GM19452 (cell line): ENCODE results near the gene TESMIN.

Source experiments
- ATAC-seq: cut with Tn5 transposase; IDR thresholded peaks from one replicate; pipeline ENCODE4 v1.9.1; 2021; ENCODE audit not compliant: unreplicated experiment

The TESMIN gene

DNA sequence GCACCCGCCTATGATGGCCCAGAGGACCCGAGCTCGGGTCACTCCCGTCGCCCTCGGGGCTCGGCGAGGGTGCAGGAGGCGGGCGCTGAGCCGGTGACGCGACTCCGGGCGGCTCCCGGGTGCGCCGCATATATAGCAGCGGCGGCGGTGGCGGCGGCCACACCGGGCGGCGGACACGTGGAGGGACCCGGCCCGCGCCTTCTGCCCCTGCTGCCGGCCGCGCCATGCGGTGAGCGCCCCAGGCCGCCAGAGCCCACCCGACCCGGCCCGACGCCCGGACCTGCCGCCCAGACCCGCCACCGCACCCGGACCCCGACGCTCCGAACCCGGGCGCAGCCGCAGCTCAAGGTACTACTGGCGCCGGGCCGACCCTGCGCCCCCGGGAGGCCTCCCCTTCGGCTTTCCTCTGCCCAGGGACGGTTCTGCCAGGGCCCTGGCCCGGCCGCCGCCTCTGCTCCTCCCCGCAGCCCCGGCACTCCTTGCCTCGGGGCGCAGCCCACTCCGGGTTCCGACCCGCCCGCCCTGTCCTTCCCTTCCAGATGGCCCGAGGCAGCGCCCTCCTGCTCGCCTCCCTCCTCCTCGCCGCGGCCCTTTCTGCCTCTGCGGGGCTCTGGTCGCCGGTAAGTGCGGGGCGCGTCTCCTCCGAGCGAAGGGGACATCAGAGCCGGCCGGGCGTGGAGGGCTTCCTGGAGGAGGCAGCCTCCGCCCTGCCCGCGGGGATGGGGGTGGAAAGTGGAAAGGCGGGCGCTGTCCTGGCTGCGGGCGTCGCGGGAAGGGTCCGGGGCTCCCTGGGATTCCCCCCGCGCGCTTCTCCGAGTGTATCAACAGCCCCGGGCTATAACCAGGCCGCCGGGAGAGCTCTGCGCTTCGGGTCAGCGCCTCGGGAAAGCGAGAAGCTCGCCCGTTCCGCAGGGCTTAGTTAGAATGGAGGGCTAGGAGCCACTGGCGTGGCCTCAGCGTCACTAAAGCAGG is 66.6 kb downstream of the TESMIN start, which contains the start of gene GAL:
TSS of gene GAL (plus strand) at position 160 of the 972 bp plus-strand sequence. CDS start at position 540, 380 bp downstream.
- ATAC-seq = no peak

DNA sequence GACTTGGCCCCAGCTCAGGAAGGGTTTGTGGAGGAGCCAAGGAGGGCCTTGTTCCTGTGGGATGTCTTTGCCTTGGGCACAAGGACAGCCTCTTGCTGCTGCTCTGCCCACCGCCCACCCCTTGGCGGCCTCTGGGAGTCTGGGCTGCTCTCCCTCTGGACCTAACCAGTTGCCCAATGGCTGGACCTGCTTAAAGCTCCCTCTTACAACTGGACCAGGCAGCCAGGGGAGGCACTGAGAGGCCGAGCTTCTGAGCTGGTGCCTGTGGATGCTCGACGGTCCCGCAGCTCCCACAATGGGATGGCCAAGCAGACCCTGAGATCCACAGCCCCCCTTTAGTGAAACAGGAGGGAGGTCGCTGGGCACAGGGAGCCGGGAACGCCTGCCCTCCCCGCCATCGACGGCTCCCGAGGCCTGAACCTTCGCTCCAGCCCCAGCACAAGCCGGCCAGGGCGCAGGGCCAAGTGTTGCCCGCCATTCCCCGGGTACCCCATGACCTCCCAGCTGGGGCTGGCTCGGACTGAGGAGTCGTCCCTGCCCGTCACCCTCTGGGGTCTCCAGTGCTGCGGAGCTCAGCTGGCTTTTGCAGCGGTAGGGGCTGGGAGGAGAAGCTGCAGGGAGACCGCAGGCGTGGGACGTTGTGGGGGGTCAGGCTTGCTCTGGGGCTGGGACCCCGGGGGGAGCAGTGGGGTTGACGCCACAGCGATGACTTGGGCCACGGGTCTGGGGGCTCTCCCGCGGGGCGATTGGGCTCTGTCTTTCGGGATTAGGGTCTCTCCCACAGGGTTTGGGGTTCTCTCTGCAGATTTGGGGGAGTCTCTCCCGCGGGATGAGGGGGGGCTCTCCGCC is 67.6 kb downstream of the TESMIN start:
- no peak for ATAC-seq

DNA sequence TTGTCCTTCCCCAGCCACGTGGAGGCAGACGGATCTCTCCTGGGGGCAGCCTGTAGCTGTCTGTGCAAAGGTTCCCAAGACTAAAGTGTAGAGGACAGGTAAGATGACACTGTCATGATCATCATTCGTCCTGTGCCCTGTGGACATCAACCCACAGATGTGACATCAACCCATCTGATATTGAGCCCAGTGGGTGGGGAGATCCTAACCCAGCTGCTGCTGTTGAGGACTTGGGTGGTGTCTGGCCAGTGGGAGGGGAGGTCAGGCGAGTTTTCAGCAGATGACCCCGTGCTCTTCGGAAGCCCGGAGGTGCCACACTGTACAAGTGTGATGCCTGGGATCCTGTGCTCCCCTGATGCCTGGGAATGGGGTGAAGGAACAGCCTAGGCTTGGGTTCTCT is 68.2 kb downstream of the TESMIN start:
- ATAC-seq = no peak

DNA sequence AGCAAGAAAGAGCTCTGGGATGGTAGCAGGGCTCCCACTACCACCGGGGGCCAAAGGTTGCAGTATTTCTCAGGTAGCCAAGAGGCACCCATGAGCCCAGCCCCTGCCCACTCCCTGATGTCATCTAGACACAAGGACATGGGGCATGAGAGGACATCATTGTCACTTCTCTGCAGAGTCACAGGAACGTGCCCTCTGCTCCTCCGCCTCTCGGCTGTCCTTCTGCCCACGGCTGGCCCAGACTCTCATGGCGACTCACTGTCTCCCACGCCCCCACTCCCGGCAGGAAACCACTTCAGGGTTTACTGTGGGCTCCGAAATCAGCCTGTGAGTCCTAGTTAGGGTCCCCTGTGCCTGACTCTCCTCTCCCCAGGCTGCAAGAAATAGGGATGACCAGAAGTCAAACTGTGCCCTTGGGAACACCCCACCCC is 68.8 kb downstream of the TESMIN start:
- no peak for ATAC-seq

DNA sequence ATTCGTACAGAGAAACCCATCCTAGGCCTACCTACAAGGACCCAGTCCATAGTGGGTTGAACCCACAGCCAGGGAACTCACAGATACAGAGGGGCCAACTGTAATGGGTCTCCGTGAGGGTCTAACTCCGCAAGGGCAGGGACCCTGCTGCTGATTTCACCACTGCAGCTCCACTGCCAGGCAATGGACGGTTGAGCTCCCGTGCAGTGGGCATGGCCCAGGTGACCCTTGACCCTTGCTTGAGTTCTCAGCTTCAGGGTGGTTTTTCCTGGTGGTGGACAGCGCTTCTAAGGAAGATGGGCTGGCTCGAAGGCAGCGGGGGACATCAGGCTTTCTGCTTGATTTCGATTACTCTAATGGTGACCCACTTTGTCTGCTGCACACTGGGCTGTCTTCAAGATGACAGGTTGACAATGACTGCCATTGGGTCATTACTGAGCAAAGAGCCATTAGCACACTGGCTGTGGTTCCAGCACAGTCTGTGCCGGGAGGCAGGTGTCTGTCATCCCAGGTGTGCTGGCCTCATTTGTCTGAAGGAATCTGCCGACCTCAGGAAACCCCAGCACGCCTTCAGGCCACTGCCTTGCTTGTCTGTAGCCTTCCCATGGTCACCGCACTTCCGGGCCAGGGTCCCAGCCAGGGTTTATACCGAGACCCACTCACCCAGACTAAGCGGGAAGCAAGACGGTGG is 70.6 kb downstream of the TESMIN start:
- no peak for ATAC-seq

DNA sequence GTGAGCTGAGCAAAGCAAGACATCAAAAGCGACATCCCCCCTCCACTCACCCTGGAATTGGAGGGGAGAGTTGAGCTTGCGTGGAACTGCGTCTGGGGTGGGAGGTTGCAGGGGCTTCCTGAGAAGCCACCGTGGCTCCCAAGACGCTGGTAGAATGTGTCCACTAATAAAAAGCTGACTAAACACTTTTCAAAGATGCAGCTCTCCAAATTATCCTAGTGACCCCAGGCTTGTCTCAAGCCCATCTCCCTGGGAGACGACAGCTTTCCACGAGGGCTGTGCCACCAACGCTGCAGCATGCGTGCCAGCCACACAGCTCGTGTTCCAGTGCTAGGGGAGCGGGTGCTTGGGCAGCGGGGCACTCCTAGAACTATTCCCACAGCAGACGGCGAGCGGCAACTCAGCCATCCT is 73.3 kb downstream of the TESMIN start:
- no peak for ATAC-seq

DNA sequence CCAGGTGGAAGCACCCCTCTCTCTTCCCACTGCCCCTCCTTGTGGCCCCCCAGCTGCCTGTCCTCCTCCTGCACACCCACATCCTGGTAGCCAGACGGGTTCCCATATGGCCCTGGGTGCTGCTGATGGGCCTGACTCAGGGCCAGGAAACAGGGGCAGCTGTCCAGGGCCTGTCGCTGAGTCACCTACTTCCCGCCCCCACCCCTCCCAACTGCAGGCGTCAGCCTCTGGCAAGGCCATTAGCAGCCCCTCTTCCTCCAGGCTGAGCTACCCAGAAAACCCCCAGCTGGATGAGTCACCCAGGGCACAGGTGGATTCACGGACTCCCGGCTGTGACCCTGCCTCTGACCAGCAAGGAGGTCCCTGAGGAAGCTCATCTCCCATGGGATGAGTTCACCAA is 73.9 kb downstream of the TESMIN start:
- no peak for ATAC-seq

DNA sequence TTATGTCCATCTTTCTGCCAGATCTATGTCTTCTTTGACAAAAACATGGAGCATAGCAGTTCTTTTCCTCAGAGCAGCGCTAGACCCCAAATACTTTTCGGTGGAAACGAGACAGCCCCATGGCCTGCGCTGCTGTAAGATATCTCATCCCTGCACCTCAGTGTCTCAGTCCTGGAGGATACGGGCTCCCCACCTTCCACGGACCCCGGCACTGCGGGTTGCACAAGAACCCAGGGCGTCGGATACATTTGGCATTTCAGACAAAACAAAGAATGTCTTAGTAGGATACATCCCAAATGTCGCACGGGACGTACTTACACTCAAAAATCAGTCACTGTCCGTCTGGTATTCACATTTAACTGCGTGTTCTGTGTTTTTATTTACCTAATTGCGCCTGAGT is 76.9 kb downstream of the TESMIN start:
- ATAC-seq = no peak

DNA sequence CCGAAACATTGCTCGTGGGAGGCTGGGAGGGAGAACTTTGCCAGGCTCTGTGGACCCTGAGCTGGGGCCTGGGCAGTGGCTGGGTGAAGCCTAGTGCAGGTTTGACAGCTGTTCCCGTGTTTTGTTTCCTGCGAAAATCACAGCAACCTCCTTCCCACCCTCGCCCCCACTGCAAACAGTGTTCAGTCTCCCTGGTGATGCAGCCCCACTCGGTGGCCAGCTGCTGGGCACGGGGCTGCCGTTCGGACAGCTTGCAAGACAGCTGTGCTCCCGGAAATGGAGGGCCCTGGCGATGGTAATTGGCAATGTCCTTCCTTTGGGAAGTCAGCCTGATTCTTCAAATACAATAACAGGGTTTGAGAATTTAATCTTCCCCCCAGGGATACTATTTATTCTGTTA is 77.3 kb downstream of the TESMIN start:
- no peak for ATAC-seq

DNA sequence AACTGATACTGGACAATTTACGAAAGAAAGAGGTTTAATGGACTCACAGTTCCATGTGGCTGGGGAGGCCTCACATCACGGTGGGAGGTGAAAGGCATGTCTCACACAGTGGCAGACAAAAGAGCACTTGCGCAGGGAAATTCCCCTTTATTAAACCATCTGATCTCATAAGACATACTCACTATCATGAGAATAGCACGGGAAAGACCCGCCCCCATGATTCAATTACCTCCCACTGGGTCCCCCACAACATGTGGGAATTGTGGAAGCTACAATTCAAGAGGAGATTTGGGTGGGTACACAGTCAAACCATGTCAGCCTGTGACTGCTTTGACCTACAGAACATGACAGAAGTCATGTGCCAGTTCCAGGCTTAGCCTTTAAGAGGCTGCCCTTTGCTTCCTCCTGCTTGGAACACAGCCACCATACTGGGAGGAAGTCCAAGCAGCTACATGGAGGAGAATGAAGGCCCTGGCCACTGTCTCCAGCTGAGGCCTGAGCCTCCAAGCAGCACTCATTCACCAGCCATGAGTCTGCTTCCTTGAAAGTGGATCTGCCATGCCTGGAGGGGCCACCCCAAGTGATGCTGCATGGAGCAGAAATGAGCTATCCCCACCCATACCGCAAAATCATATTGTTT is 77.9 kb downstream of the TESMIN start:
- no peak for ATAC-seq

DNA sequence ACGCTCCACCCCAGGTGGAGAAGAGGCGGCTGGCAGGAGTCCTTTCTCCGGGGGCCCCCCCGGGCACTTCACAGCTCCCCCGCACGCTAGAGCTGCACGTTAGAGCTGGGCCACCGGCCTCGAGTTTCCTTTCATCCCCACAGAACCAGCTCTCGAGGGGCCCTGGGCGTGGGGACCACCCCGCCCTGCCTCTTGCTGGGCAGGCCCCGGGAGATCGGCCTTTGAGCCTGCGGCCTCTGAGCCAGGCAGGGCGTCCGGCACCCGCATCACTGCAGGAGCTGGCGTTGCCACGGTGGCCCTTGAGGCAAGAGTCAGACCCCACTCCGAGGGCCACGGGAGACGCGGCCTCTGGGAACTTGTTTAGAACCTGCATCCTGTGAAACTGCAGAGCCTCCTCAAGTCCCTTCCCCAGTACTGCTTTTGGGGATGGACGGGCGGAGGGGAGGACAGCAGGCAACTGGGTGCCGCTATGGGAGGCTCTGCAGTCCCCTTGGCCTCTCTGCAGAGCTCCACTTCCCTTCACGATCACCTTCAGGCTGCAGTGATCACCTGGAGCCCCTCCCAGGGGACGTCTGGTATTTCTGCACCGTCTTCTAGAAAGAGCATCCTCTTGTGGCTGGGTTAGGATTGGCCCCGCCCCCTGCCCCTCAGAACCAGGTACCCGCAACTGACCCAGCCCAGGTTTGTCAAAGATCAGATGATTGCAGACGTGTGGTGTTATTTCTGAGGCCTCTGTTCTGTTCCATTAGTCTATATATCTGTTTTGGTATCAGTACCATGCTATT is 80.9 kb downstream of the TESMIN start:
- ATAC-seq = no peak

DNA sequence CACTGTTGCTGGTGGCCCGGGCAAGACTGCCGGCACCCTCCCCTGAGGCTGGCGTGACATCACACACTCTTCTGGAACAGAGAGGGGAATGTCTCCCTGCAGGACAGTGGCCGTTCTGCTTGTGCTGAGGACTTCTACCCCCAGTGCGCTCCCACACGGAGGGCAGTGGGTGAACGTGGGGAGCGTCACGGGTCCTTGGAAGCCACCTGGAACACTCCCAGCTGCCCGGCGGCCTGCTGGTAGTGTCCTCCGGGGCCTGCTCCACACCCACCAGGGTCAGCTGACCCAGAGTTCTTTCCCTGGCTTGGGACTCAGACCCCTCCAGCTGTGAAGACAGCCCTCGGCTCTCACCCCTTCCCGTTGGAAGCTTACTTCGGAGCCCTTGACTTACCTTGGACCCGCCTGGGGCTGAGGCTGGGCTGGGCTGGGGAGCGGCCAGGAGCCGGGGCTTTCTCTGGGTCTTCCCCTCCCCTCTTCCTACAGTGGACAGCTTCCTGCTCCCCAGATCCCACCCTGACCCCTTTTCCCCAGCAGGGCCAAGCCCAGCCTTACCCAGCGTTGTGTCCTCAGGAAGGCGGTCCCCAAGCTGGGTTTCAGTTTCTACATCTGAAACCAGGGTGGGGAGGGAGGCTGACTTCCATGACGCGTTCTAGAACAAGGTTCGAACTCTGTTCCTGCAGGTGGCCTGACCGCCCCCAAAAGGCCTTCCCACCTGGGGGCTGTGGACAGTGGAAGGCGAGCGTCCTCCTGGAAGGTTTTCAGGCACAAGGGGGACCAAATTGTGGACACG is 81.8 kb downstream of the TESMIN start:
- ATAC-seq = no peak

DNA sequence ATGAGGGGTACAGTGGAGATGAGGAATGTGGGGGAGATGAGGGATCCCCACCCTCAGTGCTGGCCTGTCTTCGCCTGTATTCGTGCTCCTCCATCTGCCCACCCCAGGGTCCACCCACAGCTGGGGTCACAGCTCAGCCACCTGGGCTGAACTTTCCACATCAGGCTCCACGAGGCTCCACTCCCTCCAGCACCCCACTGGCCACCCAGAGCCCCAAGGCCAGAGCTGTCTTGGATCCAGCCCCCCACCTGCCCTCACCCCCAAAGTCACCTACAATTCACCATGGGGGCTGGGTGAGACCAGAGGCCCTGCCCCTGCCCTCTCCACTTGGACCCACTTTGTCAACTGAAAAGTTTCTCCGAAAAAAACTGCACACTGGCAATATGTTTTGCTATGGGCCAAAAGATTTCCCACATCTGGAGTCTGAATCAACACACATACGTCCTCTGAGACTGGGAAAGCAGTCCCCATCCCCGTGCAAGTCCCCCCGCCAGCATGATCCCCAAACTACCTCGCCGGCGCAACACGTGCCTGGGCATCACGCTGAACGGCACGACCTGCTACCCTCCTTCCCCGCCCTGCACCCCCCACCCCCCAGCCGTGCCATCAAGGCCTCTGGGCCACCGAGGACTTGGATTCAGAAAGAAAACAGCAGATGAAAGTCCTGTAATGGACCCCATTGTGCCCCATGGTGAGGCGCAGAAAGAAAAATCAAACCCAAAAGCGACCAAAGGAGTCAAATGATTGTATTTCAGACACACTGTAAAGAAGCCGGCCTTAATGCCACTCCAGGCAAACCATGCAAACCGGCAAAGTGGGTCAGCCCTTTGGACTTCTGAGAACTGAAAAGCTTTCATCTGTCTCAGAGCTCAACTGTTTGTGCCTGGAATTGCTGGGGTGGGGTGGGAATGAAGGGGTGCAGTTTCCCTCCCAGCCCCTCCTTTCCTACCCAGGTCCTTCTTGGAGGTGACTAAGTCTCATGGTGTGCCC is 83.5 kb downstream of the TESMIN start:
- no peak for ATAC-seq

DNA sequence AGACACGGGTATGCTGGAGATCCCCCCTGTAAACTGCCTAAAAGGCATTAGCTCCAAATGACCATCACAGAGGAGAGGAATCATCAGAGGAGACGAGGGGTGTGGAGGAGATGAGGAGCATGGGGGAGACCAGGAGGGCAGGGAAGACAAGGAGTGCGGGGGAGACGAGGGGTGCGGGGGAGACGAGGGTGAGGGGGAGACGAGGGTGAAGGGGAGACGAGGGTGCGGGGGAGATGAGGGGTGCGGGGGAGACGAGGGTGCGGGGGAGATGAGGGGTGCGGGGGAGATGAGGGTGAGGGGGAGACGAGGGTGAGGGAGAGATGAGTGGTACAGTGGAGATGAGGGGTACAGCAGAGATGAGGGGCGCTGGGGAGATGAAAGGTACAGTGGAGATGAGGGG is 84.5 kb downstream of the TESMIN start:
- ATAC-seq = no peak

DNA sequence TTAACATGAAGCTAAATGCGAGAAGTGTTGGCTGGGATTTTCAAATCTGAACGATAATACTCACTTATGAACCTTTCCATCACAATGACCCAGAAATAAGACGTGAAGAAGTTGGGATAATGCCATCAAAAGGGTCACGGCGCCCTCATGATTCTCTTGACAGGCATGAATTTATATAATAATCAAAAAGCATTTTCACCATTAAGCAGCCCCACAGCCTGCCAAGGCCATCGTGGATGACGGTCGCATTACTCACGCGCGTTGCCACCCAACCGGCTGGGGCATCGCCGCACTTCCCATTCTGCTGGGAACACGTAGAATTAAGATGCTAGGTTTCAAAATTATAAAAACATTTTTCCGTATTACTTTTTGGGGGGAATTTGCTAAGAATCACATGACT is 85.9 kb downstream of the TESMIN start:
- ATAC-seq = no peak

DNA sequence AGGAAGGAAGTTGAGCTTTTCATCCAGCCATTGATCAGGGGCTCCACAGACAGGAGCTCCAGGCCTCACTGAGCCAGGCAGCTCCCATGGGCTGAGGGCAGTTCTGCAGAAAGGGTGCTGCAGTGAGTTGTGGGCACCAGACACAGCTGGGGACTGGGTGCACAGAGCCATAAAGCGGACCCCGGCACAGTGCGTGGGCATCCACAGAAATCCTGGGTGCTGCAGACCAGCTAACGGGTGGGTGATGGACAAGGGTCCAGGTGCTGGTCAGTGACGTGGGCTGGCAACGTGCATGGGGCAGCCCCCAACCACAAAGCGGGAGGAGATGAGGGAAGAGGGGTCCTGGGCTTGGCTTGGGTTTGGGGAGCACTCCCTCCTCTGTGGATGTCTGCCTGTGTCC is 86.4 kb downstream of the TESMIN start:
- no peak for ATAC-seq

DNA sequence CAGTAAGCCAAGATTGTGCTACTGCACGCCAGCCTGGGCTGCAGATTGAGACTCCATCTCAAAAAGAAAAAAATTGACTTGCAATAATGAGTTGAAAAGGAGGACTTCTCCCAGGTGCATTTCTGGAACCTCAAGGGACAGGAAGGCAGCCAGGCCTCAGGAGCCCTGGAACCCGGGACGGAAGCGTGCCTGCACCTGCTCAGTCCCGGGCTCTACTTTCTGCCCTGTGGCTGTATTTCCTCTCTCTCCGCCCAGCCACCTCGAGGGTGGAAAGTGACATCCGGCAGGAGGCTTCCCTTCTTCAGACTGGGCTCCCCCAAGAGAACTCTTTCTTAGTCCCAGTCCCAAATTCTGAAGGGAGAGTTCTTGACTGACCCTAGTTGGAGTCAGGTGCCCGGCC is 87.2 kb downstream of the TESMIN start:
- ATAC-seq = no peak

DNA sequence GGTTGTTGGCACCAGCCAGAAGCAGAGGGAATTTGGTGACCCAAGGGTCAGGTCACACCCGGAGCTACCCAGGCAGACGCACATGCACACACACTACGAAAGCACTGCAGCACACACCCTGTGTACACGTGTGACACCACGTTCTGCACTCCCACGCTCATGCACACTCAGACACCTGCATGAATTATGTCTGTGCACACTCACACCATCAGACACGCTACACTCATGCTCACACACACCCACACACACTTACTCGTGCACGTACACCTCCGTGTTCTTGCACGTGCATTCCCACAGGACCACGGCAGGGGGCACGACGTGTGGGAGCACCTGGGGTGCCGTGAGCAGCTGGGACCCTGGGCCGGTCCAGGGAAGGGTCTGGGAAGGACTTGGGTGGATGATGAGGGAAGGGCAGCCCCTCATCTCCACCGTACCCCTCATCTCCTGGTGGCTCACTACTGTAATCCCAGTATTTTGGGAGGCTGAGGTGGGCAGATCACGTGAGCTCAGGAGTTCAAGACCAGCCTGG is 87.8 kb downstream of the TESMIN start:
- ATAC-seq = no peak
